ENCODE measurements around the gene GAS7. TPM values are rescaled to one million over a fixed set of nuclear protein-coding genes. Genes with fewer than 3 reads are reported as not detected.

The GAS7 gene
- total RNA-seq, 2 donors from 2014 or later = 69.0 to 70.8 TPM

GRCh38 chr17:9936095-9936494, 262.3 kb downstream of the GAS7 start:
- H3K4me3 ChIP-seq = no peak overlapping the region
- H3K4me1 ChIP-seq (ENCODE audit: control insufficient read depth in 1 of 2, low read depth in 2 of 2) = peaks cover 0 to 12% of the 10 kb centered on the region in 2 donors
- ATAC-seq (ENCODE audit: insufficient number of reproducible peaks, low FRiP score, low read depth) (no peak), DNase-seq (ENCODE audit: low spot score) (no peak)
- no peaks in the 10 kb centered on the region for H3K36me3 ChIP-seq
- H3K27ac ChIP-seq = no peak overlapping the region
- H3K9me3 ChIP-seq = no peaks in the 10 kb centered on the region
- no peaks in the 10 kb centered on the region for H3K27me3 ChIP-seq (replicated peaks; ENCODE audit: insufficient read depth)
- TF ChIP-seq, protein P1, sequence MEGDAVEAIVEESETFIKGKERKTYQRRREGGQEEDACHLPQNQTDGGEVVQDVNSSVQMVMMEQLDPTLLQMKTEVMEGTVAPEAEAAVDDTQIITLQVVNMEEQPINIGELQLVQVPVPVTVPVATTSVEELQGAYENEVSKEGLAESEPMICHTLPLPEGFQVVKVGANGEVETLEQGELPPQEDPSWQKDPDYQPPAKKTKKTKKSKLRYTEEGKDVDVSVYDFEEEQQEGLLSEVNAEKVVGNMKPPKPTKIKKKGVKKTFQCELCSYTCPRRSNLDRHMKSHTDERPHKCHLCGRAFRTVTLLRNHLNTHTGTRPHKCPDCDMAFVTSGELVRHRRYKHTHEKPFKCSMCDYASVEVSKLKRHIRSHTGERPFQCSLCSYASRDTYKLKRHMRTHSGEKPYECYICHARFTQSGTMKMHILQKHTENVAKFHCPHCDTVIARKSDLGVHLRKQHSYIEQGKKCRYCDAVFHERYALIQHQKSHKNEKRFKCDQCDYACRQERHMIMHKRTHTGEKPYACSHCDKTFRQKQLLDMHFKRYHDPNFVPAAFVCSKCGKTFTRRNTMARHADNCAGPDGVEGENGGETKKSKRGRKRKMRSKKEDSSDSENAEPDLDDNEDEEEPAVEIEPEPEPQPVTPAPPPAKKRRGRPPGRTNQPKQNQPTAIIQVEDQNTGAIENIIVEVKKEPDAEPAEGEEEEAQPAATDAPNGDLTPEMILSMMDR (IDR thresholded peaks at IDR 0.05) = no peak

GRCh38 chr17:9935408-9935807, 263.0 kb downstream of the GAS7 start:
- Histone ChIP-seq H3K27ac (no peak overlapping the region), H3K36me3 (no peaks in the 10 kb centered on the region), H3K27me3 (replicated peaks; ENCODE audit: insufficient read depth) (no peaks in the 10 kb centered on the region), H3K4me3 (no peak overlapping the region), H3K9me3 (no peaks in the 10 kb centered on the region), H3K4me1 (ENCODE audit: control insufficient read depth in 1 of 2, low read depth in 2 of 2) (peaks cover 0 to 12% of the 10 kb centered on the region in 2 donors)
- no peak for DNase-seq (ENCODE audit: low spot score)
- ATAC-seq (ENCODE audit: insufficient number of reproducible peaks, low FRiP score, low read depth) = no peak
- TF ChIP-seq, protein P1 (IDR thresholded peaks at IDR 0.05) = no peak

DNA sequence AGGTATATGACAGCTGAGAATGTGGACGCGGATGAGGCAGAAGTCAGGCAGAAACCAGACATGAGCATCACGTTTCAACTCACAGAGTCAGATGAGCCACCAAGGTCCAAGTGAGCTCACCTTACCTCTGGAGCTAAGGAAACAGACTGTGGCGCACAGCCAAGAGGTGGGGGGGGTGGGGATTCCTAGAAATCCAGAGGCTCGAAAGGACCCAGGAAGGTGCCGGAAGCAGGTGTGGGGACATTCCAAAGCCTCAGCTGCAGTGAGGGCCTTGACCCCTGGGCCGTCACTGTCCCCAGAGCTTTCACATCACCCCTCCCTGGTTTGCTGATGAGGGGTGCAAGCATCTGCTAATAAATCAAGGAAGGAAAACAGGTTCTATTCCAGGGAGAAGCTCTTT, 264.1 kb downstream of the GAS7 start:
- H3K27ac ChIP-seq = no peak overlapping the region
- peaks cover 0 to 12% of the 10 kb centered on the region in 2 donors for H3K4me1 ChIP-seq (ENCODE audit: control insufficient read depth in 1 of 2, low read depth in 2 of 2)
- H3K9me3 ChIP-seq = no peaks in the 10 kb centered on the region
- DNase-seq (ENCODE audit: low spot score) (no peak), ATAC-seq (ENCODE audit: insufficient number of reproducible peaks, low FRiP score, low read depth) (no peak)
- TF ChIP-seq, protein P1 (IDR thresholded peaks at IDR 0.05) = no peak
- no peaks in the 10 kb centered on the region for H3K36me3 ChIP-seq
- H3K27me3 ChIP-seq (replicated peaks; ENCODE audit: insufficient read depth) = no peaks in the 10 kb centered on the region
- H3K4me3 ChIP-seq = no peak overlapping the region

GRCh38 chr17:9932491-9932890, 265.9 kb downstream of the GAS7 start:
- Histone ChIP-seq H3K4me3 (no peak overlapping the region), H3K27me3 (replicated peaks; ENCODE audit: insufficient read depth) (no peaks in the 10 kb centered on the region), H3K4me1 (ENCODE audit: control insufficient read depth in 1 of 2, low read depth in 2 of 2) (peaks cover 0 to 9% of the 10 kb centered on the region in 2 donors), H3K27ac (no peak overlapping the region), H3K9me3 (no peaks in the 10 kb centered on the region), H3K36me3 (no peaks in the 10 kb centered on the region)
- TF ChIP-seq, protein P1 (IDR thresholded peaks at IDR 0.05) = no peak
- no peak for DNase-seq (ENCODE audit: low spot score)
- no peak for ATAC-seq (ENCODE audit: insufficient number of reproducible peaks, low FRiP score, low read depth)

DNA sequence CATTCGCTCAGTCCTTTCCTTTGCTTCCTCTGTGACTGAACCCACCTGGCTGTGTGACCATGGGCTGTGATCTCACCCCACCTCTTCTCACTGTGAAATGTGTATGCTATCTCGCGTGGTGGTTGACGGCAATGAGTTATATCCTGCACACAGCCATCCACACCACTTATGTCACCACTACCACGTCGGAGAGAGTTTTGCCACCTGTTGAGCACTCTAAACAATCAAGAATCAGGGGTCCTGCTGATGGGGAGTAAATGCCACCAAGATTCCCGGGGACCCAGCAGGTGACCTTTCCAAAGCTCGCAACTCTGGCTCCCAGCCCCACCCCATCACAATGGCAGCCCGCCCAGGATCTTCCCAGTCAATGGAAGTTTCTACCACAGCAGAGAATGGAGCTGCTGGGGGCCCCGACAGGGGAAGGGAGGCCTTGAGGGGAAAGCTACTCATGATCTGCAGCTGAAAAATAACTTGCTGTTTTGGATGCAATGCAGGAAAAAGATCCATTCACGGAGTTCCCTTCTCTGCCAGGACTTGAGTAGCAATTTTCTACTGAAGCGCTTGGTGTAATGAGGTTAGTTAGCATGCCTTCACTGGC, 267.2 kb downstream of the GAS7 start:
- H3K27ac ChIP-seq = no peak overlapping the region

More for the DNA sequence above, 267.2 kb downstream of the GAS7 start:
- Histone ChIP-seq H3K9me3 (no peaks in the 10 kb centered on the region), H3K27me3 (replicated peaks; ENCODE audit: insufficient read depth) (no peaks in the 10 kb centered on the region), H3K4me3 (no peak overlapping the region), H3K36me3 (no peaks in the 10 kb centered on the region), H3K4me1 (ENCODE audit: control insufficient read depth in 1 of 2, low read depth in 2 of 2) (no peaks in the 10 kb centered on the region)
- TF ChIP-seq, protein P1 (IDR thresholded peaks at IDR 0.05) = no peak
- no peak for ATAC-seq (ENCODE audit: insufficient number of reproducible peaks, low FRiP score, low read depth)
- DNase-seq (ENCODE audit: low spot score) = no peak

Measured in thoracic aorta (tissue), 2 donors.